ENCODE data around the gene ALG8.

DNA sequence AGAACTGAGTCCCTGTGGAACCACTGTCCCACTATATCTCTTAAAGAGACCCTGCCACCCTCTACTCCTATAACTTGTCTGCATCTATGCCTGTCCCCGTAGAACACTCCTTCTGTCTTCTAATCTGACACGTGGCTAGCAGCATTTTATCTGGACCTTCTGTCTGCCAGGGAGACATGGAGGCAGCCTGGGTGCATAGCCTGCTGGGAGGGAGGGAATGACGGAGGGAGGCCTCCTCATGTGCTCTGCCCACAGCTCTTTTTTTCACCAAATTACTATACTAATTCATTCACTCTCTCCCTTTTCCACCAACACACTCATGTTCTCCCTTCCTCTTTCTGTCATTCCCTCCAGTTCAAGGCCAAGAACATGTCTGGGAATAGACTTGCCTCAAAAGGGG lies 83.3 kb downstream of the ALG8 start:
- TF ChIP-seq, protein P1, sequence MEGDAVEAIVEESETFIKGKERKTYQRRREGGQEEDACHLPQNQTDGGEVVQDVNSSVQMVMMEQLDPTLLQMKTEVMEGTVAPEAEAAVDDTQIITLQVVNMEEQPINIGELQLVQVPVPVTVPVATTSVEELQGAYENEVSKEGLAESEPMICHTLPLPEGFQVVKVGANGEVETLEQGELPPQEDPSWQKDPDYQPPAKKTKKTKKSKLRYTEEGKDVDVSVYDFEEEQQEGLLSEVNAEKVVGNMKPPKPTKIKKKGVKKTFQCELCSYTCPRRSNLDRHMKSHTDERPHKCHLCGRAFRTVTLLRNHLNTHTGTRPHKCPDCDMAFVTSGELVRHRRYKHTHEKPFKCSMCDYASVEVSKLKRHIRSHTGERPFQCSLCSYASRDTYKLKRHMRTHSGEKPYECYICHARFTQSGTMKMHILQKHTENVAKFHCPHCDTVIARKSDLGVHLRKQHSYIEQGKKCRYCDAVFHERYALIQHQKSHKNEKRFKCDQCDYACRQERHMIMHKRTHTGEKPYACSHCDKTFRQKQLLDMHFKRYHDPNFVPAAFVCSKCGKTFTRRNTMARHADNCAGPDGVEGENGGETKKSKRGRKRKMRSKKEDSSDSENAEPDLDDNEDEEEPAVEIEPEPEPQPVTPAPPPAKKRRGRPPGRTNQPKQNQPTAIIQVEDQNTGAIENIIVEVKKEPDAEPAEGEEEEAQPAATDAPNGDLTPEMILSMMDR (IDR thresholded peaks at IDR 0.05) = no peak
- no peak for TF ChIP-seq POLR2A (IDR thresholded peaks at IDR 0.05)

Measured in body of pancreas (tissue), 4 donors.